HG02885 (cell line): Measurements from ENCODE around the gene TANGO2.

Experiments used
- ATAC-seq: cut with Tn5 transposase; IDR thresholded peaks from one replicate; pipeline ENCODE4 v1.9.1; 2021; ENCODE audit warnings: mild to moderate bottlenecking; ENCODE audit not compliant: unreplicated experiment, poor library complexity

Gene TANGO2

DNA sequence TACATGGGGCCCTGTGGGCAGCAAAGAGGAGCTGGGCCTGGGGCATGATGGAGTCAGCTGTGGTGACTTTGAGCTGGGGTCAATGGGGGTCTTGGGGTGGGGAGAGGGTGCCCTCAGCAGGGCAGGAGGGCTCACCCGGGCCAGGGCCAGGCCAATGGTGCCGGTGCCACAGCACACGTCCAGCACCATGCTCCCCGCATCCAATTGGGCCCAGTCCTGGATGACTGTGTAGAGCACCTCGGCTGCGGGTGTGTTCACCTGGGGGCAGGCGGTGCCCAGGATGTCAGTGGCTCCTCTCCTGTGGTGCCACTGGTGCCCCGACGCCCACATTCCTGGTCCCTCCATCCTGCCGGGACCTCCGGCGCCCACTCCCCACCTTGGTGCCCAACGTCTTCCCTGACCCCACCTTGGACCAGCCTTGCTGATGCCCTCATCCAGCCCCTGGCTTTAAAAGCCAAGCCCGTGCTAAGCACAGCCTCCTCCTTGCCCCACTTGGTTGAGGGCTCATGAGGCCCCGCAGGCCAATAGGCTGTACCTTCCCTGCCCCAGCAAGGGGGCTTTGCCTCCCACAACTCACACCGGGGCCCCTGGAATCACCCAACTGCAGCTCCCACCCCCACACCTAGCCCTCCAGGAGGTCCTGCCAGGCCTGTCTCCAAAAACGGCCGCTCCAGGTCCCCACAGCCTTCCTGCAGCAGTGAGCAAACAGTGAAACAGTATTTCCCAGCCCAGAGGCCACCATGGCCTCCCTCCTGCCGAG is 92.8 kb downstream of the TANGO2 start:
- no peak for ATAC-seq

GRCh38 chr22:20114506-20115475 is 93.9 kb downstream of the TANGO2 start:
- no peak for ATAC-seq

DNA sequence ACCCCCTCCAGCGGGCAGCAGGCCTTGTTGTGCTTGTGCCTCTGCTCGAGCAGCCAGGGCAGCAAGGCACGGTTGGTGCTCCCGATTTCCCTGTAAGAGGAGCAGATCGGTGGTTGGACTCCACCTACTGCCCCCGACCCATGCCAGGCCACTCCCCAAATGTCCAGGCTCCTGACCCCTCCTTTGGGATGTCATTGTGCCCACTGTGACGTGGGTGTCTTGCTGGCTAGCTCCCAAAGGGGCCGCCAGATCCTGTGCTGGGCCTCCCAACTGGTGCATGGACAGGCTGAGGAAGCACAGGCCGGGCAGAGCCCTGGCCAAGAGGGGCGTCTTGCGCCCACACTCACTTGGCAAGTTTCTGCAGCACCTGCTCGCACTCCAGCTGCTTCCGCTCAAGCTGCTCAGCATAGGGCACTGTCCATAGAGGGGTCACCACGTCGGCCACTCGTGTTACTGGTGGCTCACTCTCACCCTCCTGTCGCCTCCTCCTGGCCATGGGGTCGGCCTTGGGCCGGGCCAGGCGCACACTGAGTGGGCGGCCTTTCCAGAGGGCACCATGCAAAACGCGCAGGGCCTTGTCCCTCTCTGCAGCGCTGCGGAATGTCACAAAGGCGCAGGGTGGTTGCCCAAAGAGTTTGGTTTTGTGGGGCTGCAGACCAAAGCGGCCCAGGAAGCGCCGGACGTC is 94.9 kb downstream of the TANGO2 start, which contains the start of gene RANBP1:
TSS of gene RANBP1 (plus strand) at position 414 of the 685 bp plus-strand sequence. CDS start at position 495, 81 bp downstream.
- no peak for ATAC-seq

DNA sequence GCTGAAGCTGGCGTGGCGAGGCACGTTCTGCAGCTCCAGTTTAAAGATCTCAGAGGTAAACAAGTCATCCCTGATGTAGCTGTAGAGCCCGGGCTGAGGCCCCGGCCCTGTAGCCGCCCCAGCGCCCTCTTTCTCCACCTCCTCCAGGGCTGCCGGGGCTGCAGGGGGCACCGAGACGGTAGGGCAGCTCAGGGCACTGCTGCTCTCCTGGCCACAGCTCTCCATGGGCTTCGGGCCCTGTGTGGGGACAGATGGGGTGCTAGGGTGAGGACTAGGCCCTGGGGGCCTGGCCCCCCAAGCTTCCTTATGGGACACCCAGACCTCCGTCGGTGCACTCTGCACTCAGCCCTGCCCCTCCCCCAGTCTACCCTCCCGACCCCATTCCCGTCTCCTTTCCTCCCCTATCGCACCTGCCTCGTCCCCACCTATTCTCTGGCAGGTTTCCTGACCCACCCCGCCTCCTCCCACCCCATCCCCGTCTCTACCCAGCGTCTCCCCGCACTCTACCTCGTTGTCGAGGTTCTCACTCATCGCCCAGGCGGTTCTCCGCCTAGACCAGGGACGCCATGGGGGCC is 95.6 kb downstream of the TANGO2 start:
- ATAC-seq, result no peak
